NCI-H748 (cell line): Measurements from ENCODE around the gene TMCC1.
A peak's percentile ranks its signal among the peaks of the same experiment; 100 is the strongest.
"Not testable (repeated sequence)": the region's sequence is repeated elsewhere in the genome, so short reads cannot be mapped to it uniquely, and the experiment has no call there.

Source experiments
- DNase-seq: peaks from one replicate; lab custom pipeline; 2025; ENCODE audit not compliant: unreplicated experiment; lab: John Stamatoyannopoulos, UW

The TMCC1 gene

DNA sequence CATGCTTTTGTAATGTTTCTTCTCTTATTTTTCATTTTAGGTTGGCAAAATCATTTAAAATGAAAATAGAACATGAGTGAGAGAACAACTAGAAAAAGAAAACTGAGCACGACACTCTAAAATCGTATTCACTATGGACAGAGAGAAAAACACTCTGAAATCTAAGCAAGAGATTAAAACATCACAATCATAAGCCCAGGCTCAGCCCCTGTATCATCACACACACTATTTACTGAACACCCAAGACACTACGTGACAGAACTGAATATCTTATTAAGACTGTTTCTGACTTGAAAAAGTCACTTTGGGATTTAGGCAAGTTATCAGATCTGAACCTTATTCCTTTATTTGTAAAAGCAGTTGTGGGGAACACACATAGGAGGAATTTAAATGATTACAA is 204.5 kb downstream of the TMCC1 start:
- no peak for DNase-seq

DNA sequence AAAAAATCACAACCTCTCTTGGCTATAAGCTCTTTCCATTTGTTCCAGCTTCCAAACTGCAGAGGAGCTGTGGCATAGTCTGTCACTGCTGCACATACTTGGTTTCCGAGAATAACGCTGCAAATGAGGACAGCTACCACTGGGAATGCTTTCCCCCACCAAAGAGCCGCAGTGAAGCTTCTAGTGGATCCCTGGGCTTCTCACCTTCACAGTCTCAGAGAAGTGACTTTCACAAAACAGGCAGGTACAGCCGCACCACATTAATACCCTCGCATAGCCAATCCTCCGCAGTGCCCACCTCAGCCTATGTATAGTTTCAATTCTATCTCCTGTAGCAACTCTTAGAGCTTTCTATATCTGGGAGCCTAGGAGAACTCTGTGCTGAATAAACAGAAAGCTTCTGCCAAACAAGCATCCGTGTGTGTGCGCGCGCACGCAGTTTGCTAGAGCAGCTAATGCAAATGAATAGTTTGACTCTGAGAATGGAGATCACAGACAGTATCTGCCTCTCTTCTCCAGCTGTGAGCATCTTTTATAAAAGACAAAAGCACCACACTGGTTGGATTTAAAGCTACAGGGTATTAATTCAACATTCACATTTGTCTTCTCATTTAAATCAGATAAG is 205.1 kb downstream of the TMCC1 start:
- peak; percentile 82 for DNase-seq

DNA sequence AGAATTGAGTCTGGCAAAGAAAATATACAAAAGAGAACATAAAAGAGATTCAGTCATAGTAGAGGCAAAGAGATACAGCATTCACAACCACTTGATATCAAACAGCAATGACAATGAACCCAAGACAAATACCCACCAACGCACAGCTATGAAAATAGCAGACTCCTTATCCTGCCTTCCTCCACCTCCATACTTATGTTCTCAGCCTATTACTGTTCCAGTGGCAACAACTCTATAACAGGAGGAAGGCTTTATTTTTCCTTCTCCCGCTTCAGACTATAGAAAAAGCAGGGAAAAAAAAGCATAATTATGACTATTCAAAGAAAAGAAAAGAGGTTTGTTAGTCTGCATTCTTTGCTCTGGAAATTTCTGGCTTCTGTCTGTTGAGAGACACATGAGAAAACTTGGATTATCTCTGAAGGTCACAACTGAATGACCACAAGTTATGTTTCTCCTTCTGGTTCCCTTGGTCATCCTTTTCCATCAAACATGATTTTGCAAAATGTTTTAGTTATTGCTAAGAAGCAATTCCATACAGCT is 205.9 kb downstream of the TMCC1 start:
- no peak for DNase-seq

- peak; percentile 49 for DNase-seq
Measured at GRCh38 chr3:129686941-129687340, 206.6 kb downstream of the TMCC1 start.

- DNase-seq, result no peak
Measured at GRCh38 chr3:129684270-129684669, 209.2 kb downstream of the TMCC1 start.

DNA sequence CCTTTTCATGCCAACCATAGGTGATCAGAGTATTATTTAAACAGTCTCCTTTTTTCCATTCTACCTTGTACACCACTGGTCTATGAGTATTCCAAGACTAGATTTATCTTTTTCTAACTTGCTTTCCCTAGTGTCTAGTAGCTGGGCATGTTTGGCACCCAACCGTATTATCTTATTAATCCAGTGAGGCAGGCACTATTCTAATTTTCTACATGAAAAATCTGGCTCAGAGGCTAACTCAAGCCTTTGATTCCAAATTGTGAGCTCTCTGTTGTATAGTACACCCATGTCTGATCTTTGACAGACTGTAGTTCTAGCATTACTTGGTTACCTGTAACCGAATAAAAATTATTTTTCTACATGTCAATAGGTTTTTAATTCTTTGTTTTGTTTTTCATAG is 210.3 kb downstream of the TMCC1 start:
- no peak for DNase-seq

- no peak for DNase-seq
Measured at GRCh38 chr3:129676985-129677384, 216.5 kb downstream of the TMCC1 start.

- DNase-seq, result not testable (repeated sequence)
Measured at GRCh38 chr3:129674798-129675123, 218.8 kb downstream of the TMCC1 start.

DNA sequence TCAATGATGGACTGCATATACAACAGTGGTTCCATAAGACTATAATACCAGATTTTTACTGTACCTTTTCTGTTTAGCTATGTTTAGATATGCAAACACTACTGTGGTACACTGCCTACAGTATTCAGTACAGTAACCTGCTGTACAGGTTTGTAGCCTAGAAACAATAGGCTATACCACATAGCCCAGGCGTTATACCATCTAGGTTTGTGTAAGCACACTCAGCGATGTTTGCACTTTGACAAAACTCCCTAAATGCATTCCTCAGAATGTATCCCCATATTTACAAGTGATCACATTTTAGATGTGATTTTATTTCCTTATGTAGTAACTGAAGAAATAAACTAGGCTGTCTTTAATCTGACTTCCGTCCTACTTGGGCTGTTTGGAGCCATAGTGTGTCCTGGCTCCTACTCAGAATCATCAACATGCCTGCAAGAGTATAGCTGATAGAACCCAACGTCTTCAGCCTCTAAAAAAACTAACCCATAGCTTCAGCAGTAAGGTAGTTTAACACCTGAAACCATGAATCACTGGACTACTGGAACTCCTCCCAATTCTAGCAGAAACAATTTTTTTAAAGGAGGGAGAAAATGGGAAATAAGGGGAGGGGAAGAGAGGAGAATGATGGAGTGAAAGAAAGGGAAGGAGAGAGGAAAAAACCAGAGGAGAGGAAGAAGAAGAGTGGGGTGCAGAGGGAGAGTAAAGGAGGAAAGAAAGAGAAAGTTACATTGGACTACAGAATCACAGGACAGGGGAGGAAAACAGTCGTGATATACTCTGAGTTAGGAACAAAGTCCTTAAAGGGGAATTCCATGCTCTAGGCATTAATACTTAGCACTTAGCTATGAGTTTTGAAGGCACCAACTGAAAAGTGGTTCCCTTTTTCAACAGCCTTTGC is 219.4 kb downstream of the TMCC1 start:
- DNase-seq, result no peak

- no peak for DNase-seq
Measured at GRCh38 chr3:129673012-129673411, 220.5 kb downstream of the TMCC1 start.

- no peak for DNase-seq
Measured at GRCh38 chr3:129672412-129672811, 221.1 kb downstream of the TMCC1 start.

DNA sequence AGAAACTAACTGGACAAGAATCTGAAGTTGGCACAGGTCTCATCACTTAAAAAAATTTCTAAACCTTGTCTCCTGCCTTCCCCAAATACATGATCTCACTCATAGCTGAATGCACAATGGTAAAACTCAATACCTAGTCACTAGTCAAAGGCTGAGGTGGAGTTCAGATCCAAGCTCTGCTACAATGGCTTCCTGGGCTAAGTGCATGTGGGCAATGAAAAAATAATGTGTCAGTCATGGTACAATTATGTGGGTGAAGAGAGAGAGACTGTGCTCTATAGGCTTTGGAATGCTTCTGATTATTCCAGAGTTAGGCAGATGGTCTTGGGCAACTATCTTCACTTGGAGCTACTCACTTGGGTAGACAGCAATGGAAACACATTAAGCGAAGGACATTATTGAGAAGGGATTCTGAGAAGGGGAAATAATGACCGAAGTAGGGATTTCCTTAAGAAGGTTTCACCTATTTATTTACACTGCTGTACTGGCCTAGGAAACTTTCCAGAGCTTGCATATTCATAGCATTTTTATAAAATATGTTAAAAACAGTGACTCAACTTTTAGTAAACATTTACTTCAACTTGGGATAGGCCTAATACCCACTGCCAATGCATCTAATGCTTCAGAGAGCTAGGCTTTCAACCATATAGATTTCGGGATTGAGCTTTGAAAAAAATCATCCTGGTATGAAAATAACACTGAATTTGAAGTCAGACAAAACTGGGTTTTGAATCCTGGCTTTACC is 228.3 kb downstream of the TMCC1 start:
- DNase-seq, result no peak

DNA sequence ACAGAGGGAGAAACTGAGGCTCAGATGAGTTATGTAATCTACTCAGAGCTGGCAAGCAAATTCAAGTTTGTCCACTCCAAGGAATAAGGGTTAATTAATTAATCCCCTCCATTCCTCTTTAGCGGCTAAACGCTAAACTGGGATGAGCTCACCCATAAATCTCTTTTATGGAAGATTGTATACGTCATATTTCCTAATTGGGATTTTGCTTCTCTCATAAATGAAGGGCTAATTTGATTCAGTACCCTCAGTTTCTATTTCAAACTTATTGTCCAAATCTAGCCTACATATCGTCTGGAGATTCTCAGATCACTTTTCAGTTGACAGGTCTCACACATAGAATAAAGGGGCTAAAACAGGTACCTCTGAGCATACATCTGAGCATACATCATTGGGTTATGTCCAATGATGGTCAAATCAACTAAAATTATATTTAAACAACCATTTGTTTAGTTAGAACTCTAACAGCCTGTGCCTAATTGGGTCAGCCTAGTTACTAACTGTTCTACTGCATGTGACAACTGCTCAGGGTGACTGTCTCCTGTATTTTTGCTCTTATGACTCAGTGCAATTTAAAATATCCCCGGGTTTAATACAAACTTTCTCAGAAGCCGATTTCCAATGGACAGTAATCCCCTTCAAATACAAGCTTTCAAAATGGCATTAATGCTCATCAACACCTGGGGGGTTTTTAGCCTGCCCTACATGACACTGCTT is 229.4 kb downstream of the TMCC1 start:
- no peak for DNase-seq

DNA sequence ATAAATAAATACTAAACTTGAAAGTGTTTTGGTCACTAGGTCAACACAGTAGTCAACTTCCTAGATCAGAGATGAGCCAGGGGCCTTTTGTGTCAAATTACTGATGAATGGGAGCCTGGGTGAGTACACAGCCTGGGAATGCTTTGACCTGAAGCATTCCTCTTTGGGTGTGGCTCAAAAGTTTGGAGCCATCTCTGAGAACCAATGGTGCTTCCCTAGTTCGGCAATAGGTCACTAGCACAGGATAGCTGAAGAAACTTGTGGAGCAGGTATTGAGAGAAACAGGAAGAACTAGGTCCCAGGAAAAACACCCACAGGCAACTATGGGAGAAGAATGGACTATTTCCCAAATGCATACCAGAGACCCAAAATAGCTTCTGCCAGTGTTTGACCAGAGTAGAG is 230.5 kb downstream of the TMCC1 start:
- DNase-seq, result no peak

DNA sequence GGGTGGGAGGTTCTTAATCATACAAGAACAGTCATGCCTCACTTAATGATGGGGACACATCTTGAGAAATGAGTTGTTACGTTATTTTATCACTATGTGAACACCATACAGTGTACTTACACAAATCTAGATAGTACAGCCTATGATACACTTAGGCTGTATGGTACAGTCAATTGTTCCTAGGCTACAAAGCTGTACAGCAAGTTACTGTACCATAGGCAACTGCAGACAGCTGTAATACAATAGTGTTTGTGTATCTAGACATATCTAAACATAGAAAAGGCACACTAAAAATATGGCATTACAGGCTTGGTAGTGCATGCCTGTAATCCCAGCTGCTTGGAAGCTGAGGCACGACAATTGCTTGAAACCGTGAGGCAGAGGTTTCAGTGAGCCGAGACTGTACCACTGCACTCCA is 231.3 kb downstream of the TMCC1 start:
- no peak for DNase-seq

GRCh38 chr3:129661766-129662165 is 231.7 kb downstream of the TMCC1 start:
- DNase-seq, result no peak

- no peak for DNase-seq
Measured at GRCh38 chr3:129658110-129658843, 235.2 kb downstream of the TMCC1 start.

DNA sequence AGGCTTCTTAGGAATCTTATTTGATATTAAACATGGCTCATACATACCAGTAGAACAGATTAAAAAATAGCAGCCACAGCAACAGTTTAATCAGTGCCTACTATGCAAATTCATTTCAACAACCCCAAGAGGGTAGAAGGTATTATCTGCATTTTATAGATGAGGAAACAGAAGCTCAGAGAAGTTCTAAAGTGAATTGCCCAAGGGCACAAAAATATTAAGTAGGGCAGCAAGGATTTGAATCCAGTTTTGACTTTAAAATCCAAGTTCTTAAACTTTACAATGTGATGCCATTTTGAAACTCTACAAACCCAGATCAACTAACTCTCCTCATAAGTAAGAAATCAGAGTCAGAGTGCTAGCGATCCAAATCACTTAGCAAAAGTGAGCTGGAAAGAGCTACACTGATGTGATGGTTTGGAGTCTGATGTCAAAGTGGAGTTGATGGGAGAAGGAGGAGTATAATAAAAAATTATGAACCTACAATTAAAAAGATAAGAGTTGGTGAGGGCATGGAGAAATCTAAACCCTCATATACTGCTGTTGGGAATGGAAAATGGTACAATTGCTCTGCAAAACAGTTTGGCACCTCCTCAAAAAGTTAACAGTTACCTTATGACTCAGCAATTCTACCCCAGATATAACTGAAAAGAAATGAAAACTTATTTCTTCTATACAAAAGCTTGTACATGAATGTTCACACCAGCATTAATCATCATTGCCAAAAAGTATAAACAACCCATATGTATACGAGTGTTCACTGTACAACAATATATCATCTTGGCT is 236.1 kb downstream of the TMCC1 start:
- no peak for DNase-seq

- no peak for DNase-seq
Measured at GRCh38 chr3:129656659-129657247, 236.8 kb downstream of the TMCC1 start.
